ENCODE data around the gene TMEM120A. TPM values are rescaled to one million over a fixed set of nuclear protein-coding genes. Genes with fewer than 3 reads are reported as not detected.

The TMEM120A gene
- total RNA-seq, 4 donors from 2014 or later = 21.0 to 34.0 (median 22.4) TPM

DNA sequence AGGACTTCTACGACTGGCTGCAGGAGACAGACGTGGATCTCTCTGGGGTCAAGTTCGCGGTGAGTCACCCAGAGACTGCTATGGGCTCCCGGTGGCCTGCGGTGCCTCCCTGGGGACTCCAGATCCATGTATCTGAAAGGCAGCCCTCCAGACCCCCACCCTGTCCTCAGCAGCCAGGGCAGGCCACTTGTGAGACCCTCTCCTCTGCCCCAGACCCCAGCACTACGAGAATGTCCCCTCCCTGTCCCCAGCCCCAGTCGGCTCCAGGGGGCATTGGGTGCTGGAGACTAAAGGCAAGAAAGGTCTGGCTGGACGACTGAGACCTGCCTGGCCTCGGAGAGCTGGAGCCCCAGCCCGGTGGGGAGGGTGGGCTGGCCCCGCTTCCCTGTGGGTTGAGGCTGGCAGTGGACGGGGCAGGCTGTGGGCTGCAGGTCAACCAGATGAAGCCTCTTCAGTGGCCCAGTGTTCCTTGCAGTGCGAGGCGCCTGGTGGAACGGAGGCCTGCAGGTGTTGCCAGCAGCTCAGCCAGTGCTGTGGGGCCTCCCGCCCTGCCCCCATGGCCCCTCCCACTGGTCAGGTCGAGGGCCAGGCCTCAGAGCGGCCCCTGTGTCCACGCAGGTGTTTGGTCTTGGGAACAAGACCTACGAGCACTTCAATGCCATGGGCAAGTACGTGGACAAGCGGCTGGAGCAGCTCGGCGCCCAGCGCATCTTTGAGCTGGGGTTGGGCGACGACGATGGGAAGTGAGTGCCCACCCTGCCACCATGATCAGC, 13.8 kb downstream of the TMEM120A start:
- 88% methylated on average over 8 of the region's 29 CpGs for WGBS
- H3K36me3 ChIP-seq = peaks cover 62% of the 10 kb centered on the region
- H3K27me3 ChIP-seq = no peaks in the 10 kb centered on the region
- TF ChIP-seq POLR2A (IDR thresholded peaks at IDR 0.05) (no peak), POLR2AphosphoS5 (IDR thresholded peaks at IDR 0.05) (no peak), EP300 (IDR thresholded peaks at IDR 0.05) (no peak)
- TF ChIP-seq, protein P1, sequence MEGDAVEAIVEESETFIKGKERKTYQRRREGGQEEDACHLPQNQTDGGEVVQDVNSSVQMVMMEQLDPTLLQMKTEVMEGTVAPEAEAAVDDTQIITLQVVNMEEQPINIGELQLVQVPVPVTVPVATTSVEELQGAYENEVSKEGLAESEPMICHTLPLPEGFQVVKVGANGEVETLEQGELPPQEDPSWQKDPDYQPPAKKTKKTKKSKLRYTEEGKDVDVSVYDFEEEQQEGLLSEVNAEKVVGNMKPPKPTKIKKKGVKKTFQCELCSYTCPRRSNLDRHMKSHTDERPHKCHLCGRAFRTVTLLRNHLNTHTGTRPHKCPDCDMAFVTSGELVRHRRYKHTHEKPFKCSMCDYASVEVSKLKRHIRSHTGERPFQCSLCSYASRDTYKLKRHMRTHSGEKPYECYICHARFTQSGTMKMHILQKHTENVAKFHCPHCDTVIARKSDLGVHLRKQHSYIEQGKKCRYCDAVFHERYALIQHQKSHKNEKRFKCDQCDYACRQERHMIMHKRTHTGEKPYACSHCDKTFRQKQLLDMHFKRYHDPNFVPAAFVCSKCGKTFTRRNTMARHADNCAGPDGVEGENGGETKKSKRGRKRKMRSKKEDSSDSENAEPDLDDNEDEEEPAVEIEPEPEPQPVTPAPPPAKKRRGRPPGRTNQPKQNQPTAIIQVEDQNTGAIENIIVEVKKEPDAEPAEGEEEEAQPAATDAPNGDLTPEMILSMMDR (IDR thresholded peaks at IDR 0.05) = no peak
- no peaks in the 10 kb centered on the region for H3K9me3 ChIP-seq
- H3K4me1 ChIP-seq = peaks cover 27% of the 10 kb centered on the region
- H3K27ac ChIP-seq = no peak overlapping the region
- no peak for DNase-seq (ENCODE audit: low spot score in 2 of 2)
- no peak overlapping the region for H3K4me3 ChIP-seq

DNA sequence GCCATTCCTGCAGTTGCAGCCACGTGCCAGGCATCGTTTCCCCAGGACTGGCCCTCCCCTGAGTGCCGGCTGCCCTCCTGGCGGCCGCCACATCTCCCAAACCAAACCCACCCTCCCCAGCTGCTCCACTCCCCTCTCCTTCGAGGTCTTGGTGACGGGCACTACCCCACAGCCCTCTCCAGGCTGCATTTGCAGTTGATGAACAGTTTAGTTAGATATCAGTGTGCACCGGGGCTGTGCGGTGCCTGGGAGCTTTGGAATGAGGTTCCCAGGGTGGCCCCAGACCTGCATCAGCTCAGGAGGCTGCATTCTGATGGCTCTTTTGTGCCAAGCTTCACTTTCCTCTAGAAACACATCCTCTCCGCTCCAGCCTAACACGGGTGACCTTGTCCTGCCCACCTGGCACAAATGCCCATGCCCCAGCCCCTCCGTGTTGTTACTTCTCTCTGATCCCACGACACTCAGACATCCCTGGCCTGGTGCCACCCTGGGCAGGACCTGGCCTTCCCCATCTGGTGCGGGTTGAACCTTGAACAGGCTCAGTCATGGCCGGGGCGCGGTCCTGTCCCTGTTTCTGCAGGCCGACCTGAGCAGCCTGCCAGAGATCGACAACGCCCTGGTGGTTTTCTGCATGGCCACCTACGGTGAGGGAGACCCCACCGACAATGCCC, 14.5 kb downstream of the TMEM120A start:
- TF ChIP-seq POLR2A (IDR thresholded peaks at IDR 0.05) (no peak), POLR2AphosphoS5 (IDR thresholded peaks at IDR 0.05) (no peak), EP300 (IDR thresholded peaks at IDR 0.05) (no peak)
- TF ChIP-seq, protein P1 (IDR thresholded peaks at IDR 0.05) = no peak
- Histone ChIP-seq H3K9me3 (no peaks in the 10 kb centered on the region), H3K36me3 (peaks cover 55% of the 10 kb centered on the region), H3K27me3 (no peaks in the 10 kb centered on the region), H3K4me3 (no peak overlapping the region), H3K27ac (no peak overlapping the region), H3K4me1 (peaks cover 27% of the 10 kb centered on the region)
- peak in 1 of 2 donors; percentile 69 for DNase-seq (ENCODE audit: low spot score in 2 of 2)
- 84% methylated on average over 11 of the region's 22 CpGs for WGBS

DNA sequence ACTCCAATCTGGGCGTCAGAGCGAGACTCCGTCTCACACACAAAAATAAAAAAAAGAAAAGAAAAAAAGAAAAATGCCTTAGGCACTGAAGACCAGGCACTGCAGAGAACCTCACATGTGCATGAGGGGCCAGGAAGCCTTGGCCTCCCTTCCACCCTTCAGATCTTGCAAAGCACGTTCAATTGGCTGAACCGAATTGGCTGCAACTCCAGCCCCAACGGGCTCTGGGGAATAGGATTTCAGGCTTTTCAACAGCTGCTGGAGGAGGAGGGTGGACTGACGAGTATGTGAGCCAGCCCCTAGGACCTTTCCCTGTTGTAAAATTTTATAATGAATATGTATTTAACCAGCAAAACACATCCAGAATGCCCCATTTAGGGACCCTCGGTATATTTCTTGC, 16.7 kb downstream of the TMEM120A start:
- Histone ChIP-seq H3K4me1 (peaks cover 29% of the 10 kb centered on the region), H3K9me3 (no peaks in the 10 kb centered on the region), H3K27ac (no peak overlapping the region), H3K4me3 (no peak overlapping the region), H3K27me3 (no peaks in the 10 kb centered on the region), H3K36me3 (peaks cover 44% of the 10 kb centered on the region)
- TF ChIP-seq POLR2AphosphoS5 (IDR thresholded peaks at IDR 0.05) = peak in 1 of 3 donors; percentile 34
- TF ChIP-seq, protein P1 (IDR thresholded peaks at IDR 0.05) = no peak
- WGBS = 49% methylated on average over 8 of the region's 8 CpGs
- DNase-seq (ENCODE audit: low spot score in 2 of 2) = peak in 1 of 2 donors; percentile 69

DNA sequence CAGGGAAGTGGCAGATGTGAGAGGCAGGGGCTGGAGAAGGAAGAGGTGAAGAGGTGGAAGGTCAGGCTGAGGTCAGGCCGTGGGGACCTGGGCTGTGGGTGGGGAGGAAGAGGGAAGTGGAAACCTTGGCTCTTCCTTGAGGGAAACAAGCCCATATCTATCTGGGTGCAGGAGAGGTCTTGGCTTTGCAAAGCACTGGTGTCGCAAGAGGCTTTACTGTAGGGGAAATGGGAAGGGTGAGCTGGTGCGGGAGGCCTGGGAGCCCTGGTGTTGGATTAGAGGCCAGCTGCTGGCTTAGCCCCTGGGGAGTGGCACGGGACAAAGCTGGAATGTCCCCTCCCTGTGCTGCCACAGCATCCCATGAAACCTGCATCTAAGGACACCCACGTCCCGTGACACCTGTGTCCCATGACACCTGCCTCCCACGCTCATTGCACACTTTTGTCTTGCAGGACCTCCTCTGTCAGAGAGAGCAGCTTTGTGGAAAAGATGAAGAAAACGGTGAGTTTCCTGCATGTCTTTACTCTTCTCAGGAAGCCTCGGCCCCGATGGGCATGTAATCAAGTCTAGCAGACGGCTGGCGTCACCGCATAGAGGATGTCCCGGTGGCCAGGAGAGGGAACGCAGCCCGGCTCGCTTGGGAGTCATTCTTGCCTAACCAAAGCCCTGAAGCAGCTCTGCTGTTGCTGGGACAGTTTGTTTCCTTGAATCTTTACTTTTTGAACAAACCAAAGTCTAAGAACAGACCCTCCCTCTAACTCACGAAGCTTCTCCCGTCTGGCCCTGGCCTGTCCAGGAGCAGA, 22.2 kb downstream of the TMEM120A start:
- Histone ChIP-seq H3K9me3 (no peaks in the 10 kb centered on the region), H3K4me3 (no peak overlapping the region), H3K36me3 (peaks cover 18% of the 10 kb centered on the region), H3K27me3 (no peaks in the 10 kb centered on the region), H3K4me1 (peaks cover 48% of the 10 kb centered on the region), H3K27ac (peak overlapping the region; percentile 56)
- TF ChIP-seq EP300 (IDR thresholded peaks at IDR 0.05) (no peak), POLR2A (IDR thresholded peaks at IDR 0.05) (no peak), POLR2AphosphoS5 (IDR thresholded peaks at IDR 0.05) (no peak)
- TF ChIP-seq, protein P1 (IDR thresholded peaks at IDR 0.05) = no peak
- peak; percentile 84 to 92 for DNase-seq (ENCODE audit: low spot score in 2 of 2)
- WGBS = 67% methylated on average over 16 of the region's 19 CpGs
